IMR-90 (cell line): ENCODE results near the gene SLC35B2. TPM values are rescaled to one million over a fixed set of nuclear protein-coding genes. Genes with fewer than 3 reads are reported as not detected.

ENCODE experiments used
- RFX5 ChIP-seq: IDR thresholded peaks from 2 replicates; pipeline ENCODE4 v1.8.0; 2012; ENCODE audit warnings: low read depth, mild to moderate bottlenecking, low read length, moderate library complexity
- polyA plus RNA-seq, 3 experiments: library from polyadenylated mRNA; depleted of rRNA; stranded (reverse); fragments of >200 nt; gene quantifications; 2 replicates each; pipeline ENCODE4 v1.2.3, GENCODE V29; 2012; ENCODE audit warnings: low replicate concordance in 1 of 3
- total RNA-seq: library from RNA; depleted of rRNA; stranded (reverse); fragments of >200 nt; gene quantifications from 2 replicates; pipeline ENCODE4 v1.2.3, GENCODE V29; 2012
- TF ChIP-seq, protein P1 (sequence below): conservative IDR thresholded peaks from 2 replicates; pipeline ENCODE4 v1.5.1; 2012; ENCODE audit warnings: mild to moderate bottlenecking, low read depth, low read length, improper control_type of control experiment

Gene SLC35B2
- total and polyA plus RNA-seq, 2 of the 4 experiments (the other 2 are of a cell fraction): 51.4 to 89.9 TPM

GRCh38 chr6:44219815-44220784 is 37.2 kb downstream of the SLC35B2 start (continued):
- TF ChIP-seq, protein P1, sequence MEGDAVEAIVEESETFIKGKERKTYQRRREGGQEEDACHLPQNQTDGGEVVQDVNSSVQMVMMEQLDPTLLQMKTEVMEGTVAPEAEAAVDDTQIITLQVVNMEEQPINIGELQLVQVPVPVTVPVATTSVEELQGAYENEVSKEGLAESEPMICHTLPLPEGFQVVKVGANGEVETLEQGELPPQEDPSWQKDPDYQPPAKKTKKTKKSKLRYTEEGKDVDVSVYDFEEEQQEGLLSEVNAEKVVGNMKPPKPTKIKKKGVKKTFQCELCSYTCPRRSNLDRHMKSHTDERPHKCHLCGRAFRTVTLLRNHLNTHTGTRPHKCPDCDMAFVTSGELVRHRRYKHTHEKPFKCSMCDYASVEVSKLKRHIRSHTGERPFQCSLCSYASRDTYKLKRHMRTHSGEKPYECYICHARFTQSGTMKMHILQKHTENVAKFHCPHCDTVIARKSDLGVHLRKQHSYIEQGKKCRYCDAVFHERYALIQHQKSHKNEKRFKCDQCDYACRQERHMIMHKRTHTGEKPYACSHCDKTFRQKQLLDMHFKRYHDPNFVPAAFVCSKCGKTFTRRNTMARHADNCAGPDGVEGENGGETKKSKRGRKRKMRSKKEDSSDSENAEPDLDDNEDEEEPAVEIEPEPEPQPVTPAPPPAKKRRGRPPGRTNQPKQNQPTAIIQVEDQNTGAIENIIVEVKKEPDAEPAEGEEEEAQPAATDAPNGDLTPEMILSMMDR: no peak
- no peak for TF ChIP-seq RFX5
